VCaP (cell line): ENCODE data around the gene TAOK1.
"Not testable (repeated sequence)": the region's sequence is repeated elsewhere in the genome, so short reads cannot be mapped to it uniquely, and the experiment has no call there.

Source experiments
- H3K27ac ChIP-seq: fragments of 450-650 bp; 2 replicates; pipeline ENCODE4 v1.5.1; 2017
- CTCF ChIP-seq: fragments of 450-650 bp; conservative IDR thresholded peaks from 2 replicates; pipeline ENCODE4 v1.5.1; 2017; ENCODE audit warnings: mild to moderate bottlenecking, moderate library complexity

Gene TAOK1

GRCh38 chr17:29549177-29549923 is 159.2 kb downstream of the TAOK1 start:
- no peak for TF ChIP-seq CTCF
- H3K27ac ChIP-seq = no peak overlapping the region

GRCh38 chr17:29555840-29556239 is 165.7 kb downstream of the TAOK1 start:
- TF ChIP-seq CTCF = no peak
- peak overlapping the region; percentile 43 for H3K27ac ChIP-seq

GRCh38 chr17:29557085-29557738 is 167.0 kb downstream of the TAOK1 start:
- TF ChIP-seq CTCF = no peak

DNA sequence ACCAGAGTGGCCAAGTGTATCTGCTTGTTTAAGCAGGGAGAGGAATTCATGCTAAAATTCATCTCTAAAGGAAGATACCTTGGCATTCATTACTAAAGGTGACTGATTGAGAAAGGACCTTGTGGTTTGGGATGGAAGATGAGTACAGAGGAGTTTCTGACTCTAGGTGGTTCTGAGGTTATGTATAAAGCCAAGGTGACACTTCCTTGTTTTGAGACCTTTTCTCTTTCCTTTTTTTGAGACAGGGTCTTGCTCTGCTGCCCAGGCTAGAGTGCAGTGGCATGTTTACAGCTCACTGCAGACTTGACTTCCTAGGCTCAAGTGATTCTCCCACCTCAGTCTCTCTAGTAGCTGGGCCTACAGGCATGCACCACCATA is 167.6 kb downstream of the TAOK1 start:
- no peak for TF ChIP-seq CTCF
- H3K27ac ChIP-seq = no peak overlapping the region

More at GRCh38 chr17:29557085-29557738, 167.0 kb downstream of the TAOK1 start:
- no peak overlapping the region for H3K27ac ChIP-seq

- H3K27ac ChIP-seq = not testable (repeated sequence)
Observed at GRCh38 chr17:29558139-29558538, 168.0 kb downstream of the TAOK1 start.

DNA sequence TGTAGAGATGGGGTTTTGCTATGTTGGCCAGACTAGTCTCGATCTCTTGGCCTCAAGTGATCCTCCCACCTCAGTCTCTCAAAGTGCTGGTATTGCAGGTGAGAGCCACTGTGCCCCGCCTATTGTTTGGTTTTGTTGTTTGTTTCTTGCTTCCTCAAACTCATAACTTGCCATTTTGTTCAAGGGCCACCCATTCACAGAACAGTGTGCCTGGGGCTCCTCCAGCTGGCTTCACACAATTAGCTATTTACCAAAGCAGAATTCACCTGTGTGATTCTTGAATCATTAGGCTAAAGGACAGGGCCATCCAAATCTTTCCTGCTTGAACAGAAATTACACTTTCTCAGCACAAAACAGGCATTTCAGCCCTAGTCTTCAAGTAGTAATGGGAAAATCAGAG is 169.5 kb downstream of the TAOK1 start:
- H3K27ac ChIP-seq = no peak overlapping the region
- TF ChIP-seq CTCF = no peak

DNA sequence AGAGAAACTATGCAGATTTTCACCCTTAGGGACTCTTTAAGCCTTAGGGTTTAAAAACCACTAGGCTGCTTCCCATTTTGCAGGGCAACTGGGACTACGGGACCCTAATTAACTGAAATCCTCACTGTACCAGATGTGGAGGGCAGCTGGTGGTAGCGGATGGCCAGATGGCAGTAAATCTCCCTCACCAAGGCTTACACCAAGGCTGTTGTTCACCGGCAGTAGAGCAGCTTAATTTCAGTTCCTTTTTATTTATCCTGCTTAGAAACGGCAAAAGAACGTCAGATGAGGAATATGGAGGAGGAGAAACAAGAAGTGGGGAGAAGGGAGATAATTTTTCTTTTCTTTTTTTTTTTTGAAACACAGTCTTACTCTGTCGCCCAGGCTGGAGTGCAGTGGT is 170.2 kb downstream of the TAOK1 start:
- no peak overlapping the region for H3K27ac ChIP-seq
- TF ChIP-seq CTCF = no peak
